HepG2 (cell line): ENCODE results near the gene DNAJC5. TPM values are rescaled to one million over a fixed set of nuclear protein-coding genes. Genes with fewer than 3 reads are reported as not detected.

Source experiments
- CCDC6 ChIP-seq: sonication (generic); formaldehyde crosslinking; IDR thresholded peaks from 2 replicates; pipeline ENCODE4 v1.8.1; 2022; ENCODE audit warnings: mild to moderate bottlenecking, missing genetic modification reagents, moderate library complexity
- FOXO4 ChIP-seq: sonication (generic); formaldehyde crosslinking; conservative IDR thresholded peaks from 2 replicates; pipeline ENCODE4 v1.8.1; 2023; ENCODE audit warnings: missing genetic modification reagents
- HES4 ChIP-seq: sonication (generic); formaldehyde crosslinking; IDR thresholded peaks from 2 replicates; pipeline ENCODE4 v1.9.0; 2021; ENCODE audit warnings: mild to moderate bottlenecking, missing genetic modification reagents, borderline replicate concordance
- IRX3 ChIP-seq: sonication (generic); formaldehyde crosslinking; IDR thresholded peaks from 2 replicates; pipeline ENCODE4 v1.8.1; 2023; ENCODE audit warnings: mild to moderate bottlenecking, low read depth, missing genetic modification reagents, borderline replicate concordance
- ISX ChIP-seq: sonication (generic); formaldehyde crosslinking; conservative IDR thresholded peaks from 2 replicates; pipeline ENCODE4 v1.5.0; 2020; ENCODE audit warnings: missing genetic modification reagents
- JUN ChIP-seq: sonication (generic); formaldehyde crosslinking; IDR thresholded peaks from 2 replicates; pipeline ENCODE4 v1.4.0; 2020; ENCODE audit warnings: mild to moderate bottlenecking, missing genetic modification reagents
- MEIS1 ChIP-seq: sonication (generic); formaldehyde crosslinking; IDR thresholded peaks from 2 replicates; pipeline ENCODE4 v1.9.0; 2021; ENCODE audit warnings: mild to moderate bottlenecking, missing genetic modification reagents, moderate library complexity, borderline replicate concordance
- MYNN ChIP-seq: sonication (generic); formaldehyde crosslinking; IDR thresholded peaks from 2 replicates; pipeline ENCODE4 v1.4.0; 2020; ENCODE audit warnings: mild to moderate bottlenecking, low read depth, missing genetic modification reagents
- NFE2 ChIP-seq: sonication (generic); formaldehyde crosslinking; IDR thresholded peaks from 2 replicates; pipeline ENCODE4 v1.4.0; 2020; ENCODE audit warnings: missing genetic modification reagents
- PAX8 ChIP-seq: sonication (generic); formaldehyde crosslinking; IDR thresholded peaks from 2 replicates; pipeline ENCODE4 v1.8.0; 2022; ENCODE audit warnings: mild to moderate bottlenecking, missing genetic modification reagents, borderline replicate concordance
- SMAD1 ChIP-seq: sonication (generic); formaldehyde crosslinking; IDR thresholded peaks from 2 replicates; pipeline ENCODE4 v1.4.0; 2020; ENCODE audit warnings: missing genetic modification reagents, low read depth, mild to moderate bottlenecking, borderline replicate concordance
- SP140L ChIP-seq: sonication (generic); formaldehyde crosslinking; IDR thresholded peaks from 2 replicates; pipeline ENCODE4 v1.4.0; 2020; ENCODE audit warnings: missing genetic modification reagents, borderline replicate concordance
- SP4 ChIP-seq: sonication (generic); formaldehyde crosslinking; IDR thresholded peaks from 2 replicates; pipeline ENCODE4 v1.8.1; 2023; ENCODE audit warnings: mild to moderate bottlenecking, missing genetic modification reagents
- TCF7L2 ChIP-seq: IDR thresholded peaks from 2 replicates; pipeline ENCODE4 v1.6.1; 2011; ENCODE audit warnings: mild to moderate bottlenecking, low read depth, low read length, moderate library complexity
- U2AF2 ChIP-seq: fragments of 200-400 bp; formaldehyde crosslinking; IDR thresholded peaks from 2 replicates; pipeline ENCODE4 v1.6.1; 2017; ENCODE audit warnings: low read depth, mild to moderate bottlenecking, low read length
- XBP1 ChIP-seq: sonication (generic); formaldehyde crosslinking; IDR thresholded peaks from 2 replicates; pipeline ENCODE4 v1.5.0; 2020; ENCODE audit warnings: missing genetic modification reagents
- ZFP91 ChIP-seq: sonication (generic); formaldehyde crosslinking; IDR thresholded peaks from 2 replicates; pipeline ENCODE4 v1.9.0; 2022; ENCODE audit warnings: missing genetic modification reagents, mild to moderate bottlenecking, borderline replicate concordance
- ZNF101 ChIP-seq: sonication (generic); formaldehyde crosslinking; IDR thresholded peaks from 2 replicates; pipeline ENCODE4 v1.4.0; 2020; ENCODE audit warnings: mild to moderate bottlenecking, low read depth, missing genetic modification reagents, borderline replicate concordance
- ZNF253 ChIP-seq: sonication (generic); formaldehyde crosslinking; IDR thresholded peaks from 2 replicates; pipeline ENCODE4 v1.8.0; 2022; ENCODE audit warnings: mild to moderate bottlenecking, missing genetic modification reagents, borderline replicate concordance
- ZNF451 ChIP-seq: sonication (generic); formaldehyde crosslinking; IDR thresholded peaks from 2 replicates; pipeline ENCODE4 v1.5.0; 2020; ENCODE audit warnings: mild to moderate bottlenecking, missing genetic modification reagents
- ZNF562 ChIP-seq: sonication (generic); formaldehyde crosslinking; IDR thresholded peaks from 2 replicates; pipeline ENCODE4 v1.8.0; 2022; ENCODE audit warnings: missing genetic modification reagents, borderline replicate concordance
- ZNF75D ChIP-seq: sonication (generic); formaldehyde crosslinking; IDR thresholded peaks from 2 replicates; pipeline ENCODE4 v1.8.1; 2023; ENCODE audit warnings: missing genetic modification reagents, mild to moderate bottlenecking, borderline replicate concordance
- ZNF790 ChIP-seq: sonication (generic); formaldehyde crosslinking; IDR thresholded peaks from 2 replicates; pipeline ENCODE4 v1.8.0; 2022; ENCODE audit warnings: missing genetic modification reagents, mild to moderate bottlenecking, borderline replicate concordance
- ZSCAN29 ChIP-seq: sonication (generic); formaldehyde crosslinking; conservative IDR thresholded peaks from 2 replicates; pipeline ENCODE4 v1.4.0; 2020; ENCODE audit warnings: mild to moderate bottlenecking, missing genetic modification reagents
- polyA plus RNA-seq, 8 experiments: library from polyadenylated mRNA; depleted of rRNA in 3 of 8; stranded (reverse) in 7 of 8; unstranded in 1 of 8; fragments of >200 nt; fragmentation: Illumina TruSeq in 4 of 8; extraction: Trizol in 4 of 8; gene quantifications; 2 replicates each; pipeline versions ENCODE4 v1.2.1 to v1.2.3, GENCODE V29; 2011 to 2016; ENCODE audit warnings: low read depth in 4 of 8, missing spikeins in 1 of 8, mixed read lengths in 1 of 8; ENCODE audit not compliant: insufficient read depth in 1 of 8
- total RNA-seq, 5 experiments: library from RNA; depleted of rRNA; stranded (reverse); fragments of >200 nt; fragmentation: Illumina TruSeq; extraction: Trizol; gene quantifications; 2 replicates each; pipeline ENCODE4 v1.2.3, GENCODE V29; 2016; ENCODE audit warnings: low read depth in 1 of 5
- TF ChIP-seq, protein P1 (sequence below): sonication (generic); formaldehyde crosslinking; IDR thresholded peaks from 2 replicates; pipeline ENCODE4 v1.5.1; 2020; ENCODE audit warnings: missing genetic modification reagents, mild to moderate bottlenecking, borderline replicate concordance

DNAJC5 gene
- total and polyA plus RNA-seq, 2 of the 13 experiments (the other 11 are each of a cell fraction or from before 2014, with no cell fraction given) = 42.8 to 64.5 TPM

GRCh38 chr20:63969838-63970713 is 75.2 kb downstream of the DNAJC5 start, which contains the start of gene ZNF512B (continued):
- TF ChIP-seq MEIS1 (peak; percentile 72; the same call in 1 of the 2 replicates), MYNN (peak; percentile 91; the same call in 1 of the 2 replicates), JUN (CRISPR knock-in tag) (0 out of 2 replicates have a peak, but pooled peaks have one; percentile 49), IRX3 (no peak), ZFP91 (CRISPR knock-in tag) (peak; percentile 78; the same call in 1 of the 2 replicates), ZNF790 (CRISPR knock-in tag) (0 out of 2 replicates have a peak, but pooled peaks have one; percentile 71), ZNF562 (CRISPR knock-in tag) (no peak), U2AF2 (0 out of 2 replicates have a peak, but pooled peaks have one; percentile 43), NFE2 (CRISPR knock-in tag) (no peak), ZNF101 (no peak), TCF7L2 (no peak), ISX (CRISPR knock-in tag) (no peak), SP4 (CRISPR knock-in tag) (peak; percentile 75), ZNF75D (CRISPR knock-in tag) (no peak), SMAD1 (CRISPR knock-in tag) (peak; percentile 62; the same call in 1 of the 2 replicates), HES4 (peak; percentile 86; the same call in 1 of the 2 replicates), ZNF253 (no peak), SP140L (no peak), PAX8 (CRISPR knock-in tag) (0 out of 2 replicates have a peak, but pooled peaks have one; percentile 25), CCDC6 (CRISPR knock-in tag) (no peak), ZNF451 (CRISPR knock-in tag) (no peak), XBP1 (CRISPR knock-in tag) (no peak), FOXO4 (CRISPR knock-in tag) (no peak), ZSCAN29 (CRISPR knock-in tag) (peak; percentile 77)
- TF ChIP-seq, protein P1, sequence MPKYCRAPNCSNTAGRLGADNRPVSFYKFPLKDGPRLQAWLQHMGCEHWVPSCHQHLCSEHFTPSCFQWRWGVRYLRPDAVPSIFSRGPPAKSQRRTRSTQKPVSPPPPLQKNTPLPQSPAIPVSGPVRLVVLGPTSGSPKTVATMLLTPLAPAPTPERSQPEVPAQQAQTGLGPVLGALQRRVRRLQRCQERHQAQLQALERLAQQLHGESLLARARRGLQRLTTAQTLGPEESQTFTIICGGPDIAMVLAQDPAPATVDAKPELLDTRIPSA (CRISPR knock-in tag) = no peak
